ENCODE data around the gene KRT76. TPM values are rescaled to one million over a fixed set of nuclear protein-coding genes. Genes with fewer than 3 reads are reported as not detected.
A peak's percentile ranks its signal among the peaks of the same experiment; 100 is the strongest.

The KRT76 gene
- total RNA-seq, 1 experiment from 2014 or later, result not detected

DNA sequence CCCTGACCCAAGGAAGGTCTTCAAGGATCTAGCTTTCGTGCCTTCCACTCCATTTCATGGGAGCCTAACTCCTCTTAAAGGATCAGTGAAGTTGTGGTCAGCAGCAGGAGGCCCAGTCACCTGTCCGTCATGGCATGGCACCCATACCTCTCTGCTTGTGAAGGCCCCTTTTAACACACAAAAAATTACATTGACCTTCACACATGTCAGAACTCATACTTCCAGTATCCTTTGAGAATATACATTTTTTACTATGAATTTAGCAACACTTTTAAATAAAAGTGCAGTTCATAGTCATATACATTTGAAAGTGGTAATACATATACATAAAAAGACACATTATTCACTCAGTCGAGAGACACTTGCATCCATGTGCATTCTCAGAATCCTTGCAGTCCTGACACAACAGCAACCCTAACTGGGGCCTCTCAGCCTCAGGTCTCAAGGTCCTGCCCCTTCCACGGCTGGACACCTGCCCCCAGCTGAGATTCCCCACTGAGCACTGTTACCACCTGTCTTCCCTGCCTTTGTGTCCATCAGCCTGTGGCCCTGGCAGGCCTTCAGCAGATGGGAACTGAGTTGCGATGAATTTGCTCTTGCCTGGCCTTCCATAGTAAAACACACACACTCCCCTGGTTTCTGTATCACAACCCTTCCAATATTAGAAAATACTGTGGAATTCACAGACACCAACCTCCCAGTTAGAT is 22.5 kb upstream of the KRT76 start:
- TF ChIP-seq, protein P1, sequence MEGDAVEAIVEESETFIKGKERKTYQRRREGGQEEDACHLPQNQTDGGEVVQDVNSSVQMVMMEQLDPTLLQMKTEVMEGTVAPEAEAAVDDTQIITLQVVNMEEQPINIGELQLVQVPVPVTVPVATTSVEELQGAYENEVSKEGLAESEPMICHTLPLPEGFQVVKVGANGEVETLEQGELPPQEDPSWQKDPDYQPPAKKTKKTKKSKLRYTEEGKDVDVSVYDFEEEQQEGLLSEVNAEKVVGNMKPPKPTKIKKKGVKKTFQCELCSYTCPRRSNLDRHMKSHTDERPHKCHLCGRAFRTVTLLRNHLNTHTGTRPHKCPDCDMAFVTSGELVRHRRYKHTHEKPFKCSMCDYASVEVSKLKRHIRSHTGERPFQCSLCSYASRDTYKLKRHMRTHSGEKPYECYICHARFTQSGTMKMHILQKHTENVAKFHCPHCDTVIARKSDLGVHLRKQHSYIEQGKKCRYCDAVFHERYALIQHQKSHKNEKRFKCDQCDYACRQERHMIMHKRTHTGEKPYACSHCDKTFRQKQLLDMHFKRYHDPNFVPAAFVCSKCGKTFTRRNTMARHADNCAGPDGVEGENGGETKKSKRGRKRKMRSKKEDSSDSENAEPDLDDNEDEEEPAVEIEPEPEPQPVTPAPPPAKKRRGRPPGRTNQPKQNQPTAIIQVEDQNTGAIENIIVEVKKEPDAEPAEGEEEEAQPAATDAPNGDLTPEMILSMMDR (conservative IDR thresholded peaks at IDR 0.05), result no peak
- H4K20me1 ChIP-seq (ENCODE audit: control insufficient read depth, insufficient read depth, insufficient read length), result peaks cover 3% of the 10 kb centered on the region
- no peak overlapping the region for H3K18ac ChIP-seq (ENCODE audit: insufficient read length, low read depth, low read length)
- H3K23ac ChIP-seq (ENCODE audit: insufficient read length, low read depth, low read length), result no peak overlapping the region
- H3K56ac ChIP-seq (ENCODE audit: insufficient read length, low read depth, low read length), result no peak overlapping the region
- H3T11ph ChIP-seq (ENCODE audit: low read length), result no peak overlapping the region
- H2BK12ac ChIP-seq (ENCODE audit: insufficient read length, low read depth, low read length), result no peak overlapping the region
- H4K91ac ChIP-seq (ENCODE audit: insufficient read length, low read depth, low read length), result no peak overlapping the region
- H3K14ac ChIP-seq (ENCODE audit: insufficient read depth, low read length), result no peak overlapping the region
- H2AFZ ChIP-seq (ENCODE audit: low read length), result no peak overlapping the region
- no peak overlapping the region for H4K8ac ChIP-seq (replicated peaks; ENCODE audit: insufficient read length, low read depth, low read length)
- H3K23me2 ChIP-seq (ENCODE audit: insufficient read length, low read depth, low read length, poor library complexity, severe bottlenecking), result no peaks in the 10 kb centered on the region
- H2BK120ac ChIP-seq (ENCODE audit: low read depth, low read length, poor library complexity, severe bottlenecking), result no peak overlapping the region
- no peaks in the 10 kb centered on the region for H3K27me3 Mint-ChIP-seq (ENCODE audit: low read depth)
- H3K4ac ChIP-seq (ENCODE audit: low read depth, low read length), result no peak overlapping the region
- H3K79me2 ChIP-seq (ENCODE audit: insufficient read depth, low read length), result no peaks in the 10 kb centered on the region
- H3K27me3 ChIP-seq (ENCODE audit: insufficient read depth, low read length), result no peaks in the 10 kb centered on the region
- no peak overlapping the region for H3K27ac ChIP-seq (ENCODE audit: insufficient read length, low read depth, low read length)
- no peak overlapping the region for H2AK5ac ChIP-seq (ENCODE audit: insufficient read length, low read length)
- H3K79me1 ChIP-seq (ENCODE audit: insufficient read depth, low read depth, low read length, poor library complexity, severe bottlenecking), result no peaks in the 10 kb centered on the region
- no peak for DNase-seq
- H4K5ac ChIP-seq (ENCODE audit: insufficient read length, low read depth, low read length), result no peak overlapping the region
- no peak overlapping the region for H3K4me3 Mint-ChIP-seq
- H3K4me2 ChIP-seq (ENCODE audit: insufficient read depth, insufficient read length, low read length), result no peak overlapping the region
- peaks cover 23 to 30% of the 10 kb centered on the region in 2 experiments for H3K4me1 Mint-ChIP-seq
- H3K9ac ChIP-seq (ENCODE audit: extremely low read depth, insufficient read length, low read length), result no peak overlapping the region
- no peaks in the 10 kb centered on the region for H3K36me3 Mint-ChIP-seq (ENCODE audit: insufficient read depth in 1 of 3, low read depth in 3 of 3)
- H3K9me3 Mint-ChIP-seq, result no peaks in the 10 kb centered on the region
- H3K27ac Mint-ChIP-seq, result peak overlapping the region in 1 of 3 experiments; percentile 6; a peak in 3 of 7 replicates
- no CpG with 5 or more reads among the region's 5 CpGs for WGBS (ENCODE audit: extremely low coverage, insufficient read length, low lambda C conversion rate)
- no peaks in the 10 kb centered on the region for H3K9me3 ChIP-seq (ENCODE audit: control insufficient read depth, low read depth, low read length)
- H2BK15ac ChIP-seq (ENCODE audit: low read depth, low read length), result no peak overlapping the region
- no peak overlapping the region for H2BK20ac ChIP-seq (ENCODE audit: low read depth, low read length, poor library complexity, severe bottlenecking)
- no peak overlapping the region for H2BK5ac ChIP-seq (ENCODE audit: insufficient read length, low read length)
- H3K4me1 ChIP-seq (ENCODE audit: insufficient read depth, low read length), result peaks cover 8% of the 10 kb centered on the region; the same call in 1 of the 2 replicates

All from H9 (cell line).